Measurements from ENCODE around the gene PEX14.

PEX14 gene

DNA sequence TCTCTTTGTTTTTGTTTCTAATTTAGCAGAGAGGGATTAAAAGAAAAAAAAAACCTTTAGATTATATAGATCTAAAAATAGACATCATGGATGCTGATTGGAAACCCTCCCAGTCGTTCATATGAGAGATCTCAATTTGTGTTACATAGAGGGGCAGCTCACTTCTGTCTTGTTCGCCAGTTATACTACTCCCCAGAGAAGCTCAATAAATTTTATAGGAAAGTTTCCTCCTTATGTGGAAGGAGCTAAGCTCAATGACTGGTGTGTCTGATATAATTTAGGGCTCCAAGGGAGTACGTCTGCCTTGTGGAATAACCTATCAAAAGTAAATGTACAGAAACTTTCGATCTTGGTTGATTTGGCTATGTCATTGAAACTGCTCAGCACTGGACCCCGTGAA is 117.6 kb downstream of the PEX14 start:
- no peak for DNase-seq (ENCODE audit: low read depth)

- no peak for DNase-seq (ENCODE audit: low read depth)
These were observed 119.0 kb downstream of the PEX14 start for GRCh38 chr1:10593750-10594149.

DNA sequence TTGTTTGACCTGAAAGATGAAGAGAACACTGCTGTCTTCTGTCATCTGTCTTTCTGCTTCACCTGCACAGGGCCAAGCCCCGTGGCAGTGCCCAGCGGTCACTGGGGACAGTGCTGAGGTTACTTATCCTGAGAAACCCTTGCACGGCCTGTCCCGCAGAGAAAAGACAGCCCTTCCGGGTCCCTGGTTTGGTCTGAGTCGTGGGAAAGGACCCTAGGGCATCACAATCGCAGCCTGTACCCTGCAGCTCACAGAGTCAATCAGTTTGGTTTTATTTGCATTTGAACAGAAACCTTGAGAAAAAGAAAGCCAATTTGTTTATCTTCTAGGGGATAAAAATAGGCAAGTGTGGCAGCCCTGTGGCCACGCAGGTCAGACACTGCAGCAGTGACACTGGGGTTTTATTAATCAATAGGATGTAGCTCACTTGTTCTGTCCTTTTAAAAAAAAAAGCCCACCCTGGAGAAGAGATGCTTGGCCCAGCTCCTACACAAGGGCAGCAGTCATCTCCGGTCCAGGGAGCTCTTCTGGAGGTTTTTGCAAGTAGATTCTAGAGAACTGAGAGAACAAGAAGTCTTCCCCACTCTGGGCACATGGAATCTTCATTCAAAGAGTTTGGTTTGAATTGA is 120.0 kb downstream of the PEX14 start:
- no peak for DNase-seq (ENCODE audit: low read depth)

DNA sequence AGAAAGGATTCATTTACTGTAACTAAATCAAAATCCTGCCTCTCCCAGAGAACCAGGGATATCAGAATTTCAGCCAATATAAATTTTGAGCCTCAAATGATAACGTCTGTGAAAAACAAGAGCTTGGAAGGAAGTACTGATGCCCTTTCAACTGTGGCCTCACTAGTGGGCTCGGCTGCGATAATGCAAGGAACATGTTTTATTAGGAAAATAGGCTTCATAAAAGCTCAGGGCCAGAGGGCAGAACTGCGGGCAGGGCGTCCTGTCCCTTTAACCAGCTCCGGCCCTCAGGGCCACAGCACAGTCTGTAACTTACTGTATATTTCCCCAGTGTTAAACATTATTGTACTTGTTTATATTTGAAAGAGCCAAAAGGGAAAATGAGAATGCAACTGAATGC is 122.0 kb downstream of the PEX14 start:
- no peak for DNase-seq (ENCODE audit: low read depth)

- DNase-seq (ENCODE audit: low read depth), result no peak
These were observed 123.0 kb downstream of the PEX14 start for GRCh38 chr1:10597492-10598388.

DNA sequence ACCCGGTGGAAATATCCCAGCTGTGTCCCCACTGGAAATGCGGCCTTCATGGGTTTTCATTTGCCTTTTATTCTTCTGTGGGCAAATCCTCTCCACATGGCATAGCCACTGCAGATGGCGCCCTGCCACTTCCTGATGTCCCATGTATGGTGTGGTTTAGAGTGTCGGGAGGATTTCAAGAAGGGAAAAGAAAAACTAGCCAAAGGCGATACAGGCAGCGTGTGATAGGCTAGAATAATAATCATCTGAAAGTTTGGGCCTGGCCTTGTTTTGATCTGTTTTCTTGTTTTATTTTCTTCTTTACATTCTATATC is 123.6 kb downstream of the PEX14 start:
- no peak for DNase-seq (ENCODE audit: low read depth)

DNA sequence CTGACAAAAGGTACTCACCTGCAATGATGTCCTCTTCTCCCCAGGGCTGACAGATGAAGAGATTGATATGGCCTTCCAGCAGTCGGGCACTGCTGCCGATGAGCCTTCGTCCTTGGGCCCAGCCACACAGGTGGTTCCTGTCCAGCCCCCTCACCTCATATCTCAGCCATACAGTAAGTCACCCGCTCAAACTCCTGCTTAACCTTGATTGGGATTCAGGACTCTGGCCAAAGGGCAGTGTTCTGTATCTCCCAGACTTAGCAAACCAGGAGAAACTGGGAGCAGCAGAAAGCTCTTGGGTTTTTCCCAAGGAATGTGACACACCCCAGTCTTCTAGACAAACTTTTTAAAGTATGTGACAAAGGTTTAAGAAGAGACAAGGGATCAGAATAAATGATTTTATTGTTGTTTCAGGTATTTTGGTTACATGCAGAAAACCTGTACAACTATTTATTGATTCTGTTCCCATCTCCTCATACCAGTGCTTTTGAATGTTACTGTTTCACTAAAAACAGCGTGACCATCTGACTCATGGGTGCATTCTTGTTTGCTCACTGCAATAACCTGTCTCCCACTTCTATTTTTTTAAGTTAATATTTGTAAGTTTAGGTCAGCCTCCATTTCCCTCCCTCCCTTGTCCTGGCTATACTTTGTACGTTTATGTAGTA is 124.6 kb downstream of the PEX14 start:
- DNase-seq (ENCODE audit: low read depth), result no peak

- no peak for DNase-seq (ENCODE audit: low read depth)
These were observed 126.8 kb downstream of the PEX14 start for GRCh38 chr1:10601342-10602070.

GRCh38 chr1:10602936-10603335 is 128.2 kb downstream of the PEX14 start:
- no peak for DNase-seq (ENCODE audit: low read depth)

DNA sequence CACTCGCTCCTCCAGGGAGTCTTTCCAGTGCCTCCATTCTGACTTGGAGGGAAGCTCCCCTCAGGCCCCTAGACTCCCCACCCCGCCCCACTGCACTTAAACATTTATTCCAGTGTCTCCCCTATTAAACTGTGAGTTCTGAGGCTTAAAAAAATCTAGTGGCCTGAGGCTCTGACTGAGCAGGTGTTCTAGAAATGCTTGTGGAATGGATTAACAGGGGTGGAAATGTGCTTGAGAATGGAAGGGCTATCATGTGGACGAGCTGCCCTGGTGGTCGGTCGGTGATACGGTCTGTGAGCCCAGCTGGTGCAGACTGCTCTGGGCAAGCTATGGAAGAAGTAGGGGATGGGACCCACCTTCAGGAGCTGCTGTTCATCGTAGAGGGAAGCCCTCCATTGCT is 130.2 kb downstream of the PEX14 start:
- no peak for DNase-seq (ENCODE audit: low read depth)

DNA sequence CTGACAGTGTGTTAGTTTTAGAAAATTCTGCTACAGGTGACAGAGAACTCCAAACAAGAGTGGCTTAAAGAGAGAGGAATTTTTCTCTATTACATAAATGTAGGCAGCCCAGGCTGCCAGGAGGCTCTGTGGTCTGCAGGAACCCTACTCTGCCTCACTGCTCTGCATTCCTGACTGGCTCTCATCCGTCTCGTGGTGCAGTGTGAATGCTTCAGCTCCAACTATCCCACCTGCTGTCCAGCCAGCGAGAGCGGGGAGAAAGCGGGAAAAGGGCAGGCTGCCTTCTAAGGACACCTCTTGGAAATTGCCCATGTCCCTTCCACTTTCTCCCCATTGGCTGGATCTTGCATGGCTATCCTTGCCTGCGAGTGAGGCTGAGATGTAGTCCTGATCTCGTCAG is 131.3 kb downstream of the PEX14 start:
- DNase-seq (ENCODE audit: low read depth), result no peak

- DNase-seq (ENCODE audit: low read depth), result no peak
These were observed 132.5 kb downstream of the PEX14 start for GRCh38 chr1:10607228-10607627.

- no peak for DNase-seq (ENCODE audit: low read depth)
These were observed 133.9 kb downstream of the PEX14 start for GRCh38 chr1:10608690-10609089.

DNA sequence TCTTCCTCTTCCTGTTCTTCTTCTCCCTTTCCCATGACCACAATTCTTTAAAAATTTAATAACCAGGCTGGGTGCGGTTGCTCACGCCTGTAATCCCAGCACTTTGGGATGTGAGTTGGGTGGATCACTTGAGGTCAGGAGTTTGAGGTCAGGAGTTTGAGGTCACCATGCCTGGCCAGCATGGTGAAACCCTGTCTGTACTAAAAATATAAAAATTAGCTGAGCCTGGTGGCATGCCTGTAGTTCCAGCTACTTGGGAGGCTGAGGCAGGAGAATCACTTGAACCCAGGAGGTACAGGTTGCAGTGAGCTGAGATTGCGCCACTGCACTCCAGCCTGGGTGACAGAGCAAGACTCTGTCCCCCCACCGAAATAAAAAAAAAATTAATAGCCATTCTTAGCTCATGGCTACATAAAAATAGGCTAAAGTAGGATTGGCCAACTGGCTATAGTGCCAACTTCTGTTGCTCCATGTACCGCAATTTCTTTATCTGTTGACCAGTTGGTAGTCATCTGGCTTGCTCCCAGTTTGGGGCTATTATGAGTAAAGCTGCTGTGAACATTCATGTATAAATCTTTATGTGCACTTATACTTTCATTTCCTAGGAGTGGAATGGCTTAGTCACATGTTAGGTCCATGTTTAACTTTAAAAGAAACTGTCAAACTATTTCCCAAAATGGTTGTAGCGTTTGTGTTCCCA is 136.3 kb downstream of the PEX14 start:
- no peak for DNase-seq (ENCODE audit: low read depth)

DNA sequence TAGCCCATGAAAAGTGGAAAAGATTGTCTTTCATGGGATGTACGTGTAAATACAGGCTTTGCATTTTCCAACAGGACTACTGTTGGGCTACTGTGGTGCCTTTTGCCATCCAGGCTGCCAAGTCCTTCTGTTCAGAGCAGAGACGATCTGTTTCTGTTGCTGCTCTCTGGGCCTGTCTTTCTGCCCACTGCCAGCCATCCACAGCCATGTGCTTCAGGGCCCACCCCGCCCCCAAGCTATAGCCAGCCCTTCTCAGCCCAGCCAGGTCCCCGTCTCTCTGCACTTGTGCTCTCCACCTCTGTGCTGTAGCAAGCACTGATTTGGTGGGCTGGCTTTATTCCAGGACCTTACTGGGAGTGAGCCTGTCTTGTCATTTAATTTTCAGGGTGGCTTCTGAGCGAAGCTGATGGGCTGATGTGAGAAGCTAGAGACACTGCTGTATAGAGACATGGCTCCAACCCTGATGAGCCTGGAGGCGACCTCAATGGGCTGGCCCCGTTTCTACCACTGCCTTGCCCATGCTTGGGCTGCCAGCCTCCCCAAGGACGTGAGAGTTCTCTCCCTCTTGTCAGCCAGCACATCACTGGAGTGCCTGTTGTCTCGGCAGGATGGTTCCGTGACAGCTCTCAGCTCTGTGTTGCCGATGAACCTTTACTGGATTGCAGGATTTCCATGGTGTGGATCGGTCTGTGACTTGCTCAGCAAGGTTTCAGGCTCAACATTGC is 137.8 kb downstream of the PEX14 start:
- DNase-seq (ENCODE audit: low read depth), result no peak

- DNase-seq (ENCODE audit: low read depth), result no peak
These were observed 138.6 kb downstream of the PEX14 start for GRCh38 chr1:10613340-10613739.

- no peak for DNase-seq (ENCODE audit: low read depth)
These were observed 139.1 kb downstream of the PEX14 start for GRCh38 chr1:10613861-10614260.

- no peak for DNase-seq (ENCODE audit: low read depth)
These were observed 139.9 kb downstream of the PEX14 start for GRCh38 chr1:10614377-10615225.

GRCh38 chr1:10615332-10615731 is 140.6 kb downstream of the PEX14 start:
- DNase-seq (ENCODE audit: low read depth), result no peak

GRCh38 chr1:10615932-10616671 is 141.4 kb downstream of the PEX14 start:
- no peak for DNase-seq (ENCODE audit: low read depth)
